Skeletal muscle satellite cell (primary cell): ENCODE data around the gene IGFN1.
"Not testable (repeated sequence)": the region's sequence is repeated elsewhere in the genome, so short reads cannot be mapped to it uniquely, and the experiment has no call there.

ENCODE experiments used
- H3K27me3 ChIP-seq: 2 replicates; pipeline ENCODE4 v1.7.0; 2013; ENCODE audit warnings: low read length; ENCODE audit not compliant: control insufficient read depth, insufficient read depth
- H3K36me3 ChIP-seq: 2 replicates; pipeline ENCODE4 v1.7.0; 2013; ENCODE audit warnings: mild to moderate bottlenecking, control low read depth, low read length; ENCODE audit not compliant: insufficient read depth
- H3K4me1 ChIP-seq: 2 replicates; pipeline ENCODE4 v1.7.0; 2013; ENCODE audit warnings: low read length; ENCODE audit not compliant: control insufficient read depth, insufficient read depth
- H3K4me2 ChIP-seq: 2 replicates; pipeline ENCODE4 v1.7.0; 2013; ENCODE audit warnings: mild to moderate bottlenecking, low read length
- H3K4me3 ChIP-seq: 2 replicates; pipeline ENCODE4 v1.7.0; 2013; ENCODE audit warnings: low read length
- H3K9ac ChIP-seq: 2 replicates; pipeline ENCODE4 v1.7.0; 2013; ENCODE audit warnings: mild to moderate bottlenecking, low read depth, low read length, moderate library complexity
- H3K9me3 ChIP-seq: replicated peaks from 2 replicates; pipeline ENCODE4 v1.7.0; 2013; ENCODE audit warnings: mild to moderate bottlenecking, control low read depth, low read length

The IGFN1 gene

DNA sequence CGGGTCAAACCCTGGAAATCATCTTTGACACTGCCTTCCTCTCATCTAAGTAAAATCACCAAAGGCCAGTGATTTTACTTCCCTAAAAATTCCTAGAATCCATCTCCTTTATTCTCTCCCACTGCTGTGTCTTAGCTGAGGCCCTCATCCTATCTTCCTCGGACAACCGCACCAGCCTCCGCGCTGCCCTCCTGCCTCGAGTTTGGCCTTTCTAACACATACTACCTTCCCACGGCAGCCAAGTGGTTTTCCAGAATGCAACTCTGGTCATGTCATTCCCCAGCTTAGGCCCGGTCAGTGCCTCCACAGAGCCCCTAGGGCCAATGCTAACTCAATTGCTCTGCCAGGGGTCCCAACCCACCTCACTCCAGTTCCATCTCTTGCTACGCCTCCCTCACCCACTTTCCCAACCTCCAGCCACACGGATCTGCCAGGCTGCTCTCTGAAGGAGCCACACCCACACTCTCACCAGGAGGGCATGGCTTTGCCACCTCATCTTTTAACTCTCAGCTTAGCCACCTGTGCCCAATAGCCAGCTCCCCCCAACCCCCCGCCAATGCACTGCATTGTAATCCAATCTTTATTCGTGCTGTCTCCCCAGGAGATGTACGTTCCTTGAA is 43.1 kb upstream of the IGFN1 start:
- Histone ChIP-seq H3K9ac (no peak overlapping the region), H3K36me3 (peaks cover 74% of the 10 kb centered on the region)

DNA sequence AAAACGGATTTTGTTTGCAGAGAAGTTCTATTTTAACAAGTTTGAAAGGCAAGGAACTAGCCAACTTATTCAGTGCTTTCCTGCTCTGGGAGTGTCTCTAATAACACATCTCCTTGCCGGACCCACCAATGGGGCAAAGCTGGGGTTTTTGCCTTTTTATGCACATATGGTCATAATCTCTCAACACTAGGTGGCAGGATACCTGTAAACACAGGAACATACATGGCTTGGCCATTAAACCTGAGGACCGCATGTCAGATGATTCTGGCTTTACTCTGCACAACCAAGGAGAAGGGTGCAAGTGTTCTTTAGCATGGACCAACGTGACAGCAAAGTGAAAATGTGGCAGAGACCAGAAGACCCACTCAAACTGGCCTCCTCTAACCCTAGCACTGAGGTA is 41.2 kb upstream of the IGFN1 start:
- Histone ChIP-seq H3K4me3 (no peak overlapping the region), H3K4me2 (no peak overlapping the region), H3K36me3 (peaks cover 58% of the 10 kb centered on the region)

More for the DNA sequence above, 43.1 kb upstream of the IGFN1 start:
- Histone ChIP-seq H3K9me3 (no peaks in the 10 kb centered on the region), H3K4me2 (no peak overlapping the region), H3K4me1 (no peaks in the 10 kb centered on the region), H3K4me3 (no peak overlapping the region), H3K27me3 (no peaks in the 10 kb centered on the region)

DNA sequence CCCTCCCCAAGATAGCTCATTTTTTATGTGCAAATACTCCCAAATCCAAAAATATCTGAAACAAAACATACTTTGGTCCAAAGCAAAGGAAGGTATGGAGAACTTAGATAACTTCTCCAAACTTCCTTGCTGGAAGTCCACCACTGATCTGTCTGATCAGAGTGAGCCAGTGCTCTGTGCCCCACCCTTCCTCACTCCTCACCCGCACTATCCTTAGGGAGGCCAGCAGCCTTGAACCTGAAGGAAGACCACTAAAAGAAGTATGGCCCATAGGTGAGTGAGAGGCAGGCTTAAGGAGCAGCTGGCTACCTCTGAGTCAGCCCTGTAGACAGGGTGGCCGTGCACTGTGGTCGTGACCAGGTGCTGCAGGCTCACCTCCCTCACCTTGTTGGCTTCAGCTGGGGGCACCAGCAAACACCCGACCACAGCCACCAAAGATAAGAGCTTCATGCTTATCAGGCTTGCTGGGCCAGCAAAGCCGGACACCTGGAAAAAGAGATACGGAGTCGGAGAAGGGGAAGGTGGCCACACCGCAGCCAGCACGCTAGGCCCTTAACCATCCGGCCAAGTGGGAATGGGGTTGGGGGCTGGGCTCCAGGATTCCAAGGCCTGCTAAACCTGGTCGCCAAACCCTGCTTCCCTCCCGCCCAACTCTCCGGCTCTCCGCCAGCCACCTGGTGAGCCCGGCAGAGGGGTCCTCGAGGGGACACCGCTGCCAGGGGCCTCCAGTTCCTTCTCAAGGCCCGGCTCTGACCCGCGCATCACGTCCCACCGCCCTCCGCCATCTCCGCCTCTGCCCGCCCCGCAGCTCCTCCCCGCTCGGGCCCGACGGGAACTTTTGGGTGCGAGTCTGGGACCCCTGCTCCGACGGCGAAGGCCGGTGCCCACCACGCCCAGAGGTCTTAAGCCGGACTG is 36.9 kb upstream of the IGFN1 start:
- Histone ChIP-seq H3K9ac (peak overlapping the region; percentile 84), H3K27me3 (peaks cover 23% of the 10 kb centered on the region), H3K36me3 (peaks cover 27% of the 10 kb centered on the region), H3K4me1 (peaks cover 10% of the 10 kb centered on the region), H3K4me2 (peak overlapping the region; percentile 99), H3K4me3 (peak overlapping the region; percentile 84), H3K9me3 (no peaks in the 10 kb centered on the region)

More for the DNA sequence above, 41.2 kb upstream of the IGFN1 start:
- no peaks in the 10 kb centered on the region for H3K27me3 ChIP-seq
- H3K9me3 ChIP-seq: no peaks in the 10 kb centered on the region
- peaks cover 6% of the 10 kb centered on the region for H3K4me1 ChIP-seq
- no peak overlapping the region for H3K9ac ChIP-seq

DNA sequence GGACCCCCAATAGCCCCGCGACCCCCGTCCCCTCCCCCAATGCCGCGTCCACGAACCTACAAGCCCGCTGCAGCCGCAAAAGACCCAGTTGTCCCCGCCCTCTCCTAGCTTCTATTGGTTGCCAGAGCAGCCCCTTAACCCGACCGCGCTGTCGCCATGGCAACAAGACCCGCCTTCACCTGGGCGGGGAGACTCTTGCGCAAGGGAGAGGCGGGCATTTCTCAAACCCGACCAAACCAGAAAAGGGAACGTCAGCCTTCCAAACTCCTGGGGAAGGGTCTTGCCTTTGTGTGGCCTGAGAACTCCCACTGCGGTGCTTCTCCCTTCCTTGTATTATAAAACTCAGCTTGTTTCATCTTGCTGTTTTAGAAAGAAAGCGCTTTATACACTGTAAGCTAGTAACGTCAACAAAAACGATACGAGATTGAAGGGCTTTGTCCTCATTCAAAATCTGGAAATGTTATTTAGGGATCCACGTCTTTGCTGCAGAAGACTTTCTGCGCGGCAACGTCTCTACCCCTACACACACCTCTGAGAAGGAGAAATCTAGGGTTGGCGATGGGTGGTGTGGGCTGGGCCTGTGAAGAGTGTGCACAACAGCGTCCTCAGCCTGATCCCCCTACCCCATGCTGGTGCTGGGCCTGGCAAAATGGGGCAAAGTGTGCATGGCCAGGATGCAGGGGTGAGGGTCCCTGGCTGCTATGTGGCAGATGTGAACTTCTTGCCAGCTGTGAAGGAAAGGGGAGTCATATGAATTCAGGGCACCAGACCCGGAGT is 36.0 kb upstream of the IGFN1 start, which contains the start of gene TMEM9:
Gene TMEM9, minus strand, starts transcription at position 86 of the 777 bp plus-strand sequence. CDS start 551 bp downstream, outside the sequence.
- H3K9me3 ChIP-seq: no peaks in the 10 kb centered on the region
- H3K4me3 ChIP-seq: peak within 1 kb of the TSS; percentile 84
- H3K9ac ChIP-seq: peak within 1 kb of the TSS; percentile 84
- peaks cover 19% of the 10 kb centered on the region for H3K36me3 ChIP-seq
- H3K4me1 ChIP-seq: peaks cover 10% of the 10 kb centered on the region
- peak within 1 kb of the TSS; percentile 99 for H3K4me2 ChIP-seq
- peaks cover 30% of the 10 kb centered on the region for H3K27me3 ChIP-seq

DNA sequence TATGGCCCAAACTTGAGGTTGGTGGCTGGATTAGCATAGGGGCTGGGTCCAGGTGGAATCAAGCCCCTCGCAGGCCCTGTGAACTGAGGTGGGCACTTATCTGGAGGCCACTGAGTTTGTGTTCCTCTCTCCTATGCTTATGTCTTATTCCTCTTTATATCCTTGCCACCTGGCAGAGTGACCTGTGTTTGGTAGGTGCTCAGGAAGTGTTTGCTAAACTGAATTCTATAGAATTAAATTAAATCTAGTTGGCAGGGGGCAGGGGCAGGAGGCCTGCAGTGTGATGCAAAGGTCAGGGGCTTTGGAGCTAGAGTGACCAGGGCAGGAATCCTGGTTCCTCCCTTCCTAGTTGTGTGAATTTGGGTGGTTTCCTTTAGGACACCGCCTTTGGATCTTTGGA is 35.3 kb upstream of the IGFN1 start:
- H3K9me3 ChIP-seq: no peaks in the 10 kb centered on the region
- H3K4me1 ChIP-seq: peaks cover 10% of the 10 kb centered on the region
- H3K9ac ChIP-seq: no peak overlapping the region
- H3K4me3 ChIP-seq: no peak overlapping the region
- H3K36me3 ChIP-seq: peaks cover 11% of the 10 kb centered on the region
- H3K27me3 ChIP-seq: peaks cover 30% of the 10 kb centered on the region
- H3K4me2 ChIP-seq: no peak overlapping the region

DNA sequence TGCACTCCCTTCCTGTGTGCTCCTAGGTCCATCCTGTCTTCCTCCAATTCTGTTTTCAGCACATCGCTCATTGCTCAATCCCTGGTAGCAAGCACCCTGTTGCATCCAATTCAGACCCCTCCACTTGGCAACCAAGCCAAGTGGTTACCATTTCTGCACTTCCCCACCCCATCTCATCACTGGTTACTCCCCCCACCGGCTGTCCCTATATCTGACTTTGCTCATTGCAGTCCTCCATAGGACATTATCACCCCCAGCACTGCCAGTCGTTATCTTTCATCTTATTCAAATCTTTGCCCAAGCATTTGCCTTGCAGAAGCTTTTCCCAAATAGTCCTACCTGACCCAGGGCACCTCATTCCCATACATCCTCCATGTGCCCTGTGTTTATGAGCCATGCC is 34.3 kb upstream of the IGFN1 start:
- Histone ChIP-seq H3K9ac (no peak overlapping the region), H3K4me2 (no peak overlapping the region), H3K36me3 (peaks cover 6% of the 10 kb centered on the region), H3K9me3 (no peaks in the 10 kb centered on the region), H3K4me1 (peaks cover 10% of the 10 kb centered on the region), H3K4me3 (no peak overlapping the region), H3K27me3 (peaks cover 34% of the 10 kb centered on the region)

DNA sequence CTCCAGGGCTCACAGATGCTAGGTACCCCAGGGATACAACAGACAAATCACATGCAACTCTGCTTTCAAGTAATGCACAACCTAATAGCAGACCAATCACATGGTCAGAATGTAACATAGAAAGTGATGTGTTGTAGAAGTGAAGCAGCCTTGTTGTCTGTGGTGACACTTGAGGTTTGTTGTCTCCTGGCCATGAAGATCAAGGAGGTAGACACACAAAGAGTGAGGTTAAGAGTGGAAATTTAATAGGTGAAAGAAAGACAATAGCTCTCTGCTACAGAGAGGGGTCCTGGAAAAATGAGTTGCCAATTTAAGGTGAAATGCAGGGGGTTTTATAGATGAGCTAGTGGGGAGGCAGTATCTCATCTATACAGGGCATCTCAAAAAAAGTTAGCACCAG is 33.8 kb upstream of the IGFN1 start:
- peaks cover 34% of the 10 kb centered on the region for H3K27me3 ChIP-seq
- H3K4me3 ChIP-seq: no peak overlapping the region
- H3K36me3 ChIP-seq: peaks cover 1% of the 10 kb centered on the region
- peaks cover 10% of the 10 kb centered on the region for H3K4me1 ChIP-seq
- H3K9me3 ChIP-seq: no peaks in the 10 kb centered on the region
- H3K9ac ChIP-seq: no peak overlapping the region
- H3K4me2 ChIP-seq: no peak overlapping the region

DNA sequence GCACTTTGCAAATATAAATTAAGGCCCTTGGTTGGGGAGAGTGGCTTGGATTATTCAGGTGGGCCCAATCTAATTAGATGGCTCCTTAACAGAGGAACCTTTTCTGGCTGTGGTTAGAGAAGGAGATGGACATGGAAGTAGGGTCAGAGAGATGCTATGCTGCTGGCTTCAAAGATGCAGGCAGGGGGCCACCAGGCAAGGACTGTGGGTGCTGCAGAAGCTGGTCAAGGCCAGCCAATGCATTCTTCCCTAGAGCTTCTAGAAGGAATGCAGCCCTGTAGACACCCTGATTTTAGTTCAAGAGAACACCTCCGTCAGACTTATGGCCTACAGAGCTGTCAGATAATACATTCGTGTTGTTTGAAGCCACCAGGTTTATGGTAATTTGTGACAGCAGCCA is 32.7 kb upstream of the IGFN1 start:
- Histone ChIP-seq H3K36me3 (no peaks in the 10 kb centered on the region), H3K4me3 (no peak overlapping the region), H3K4me1 (peaks cover 10% of the 10 kb centered on the region), H3K9ac (no peak overlapping the region), H3K9me3 (no peaks in the 10 kb centered on the region), H3K4me2 (no peak overlapping the region), H3K27me3 (peaks cover 45% of the 10 kb centered on the region)

DNA sequence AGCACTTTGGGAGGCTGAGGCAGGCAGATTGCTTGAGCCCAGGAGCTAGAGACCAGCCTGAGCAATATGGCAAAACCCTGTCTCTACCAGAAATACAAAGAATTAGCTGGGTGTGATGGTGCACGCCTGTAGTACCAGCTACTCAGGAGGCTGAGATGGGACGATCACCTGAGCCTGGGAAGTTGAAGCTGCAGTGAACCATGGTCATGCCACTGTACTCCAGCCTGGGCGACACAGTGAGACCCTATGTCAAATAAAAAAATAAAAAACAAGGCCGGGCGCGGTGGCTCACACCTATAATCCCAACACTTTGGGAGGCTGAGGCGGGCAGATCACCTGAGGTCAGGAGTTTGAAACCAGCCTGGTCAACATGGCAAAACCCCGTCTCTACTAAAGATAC is 27.6 kb upstream of the IGFN1 start:
- not testable (repeated sequence) for H3K4me1 ChIP-seq, H3K4me2 ChIP-seq, H3K9ac ChIP-seq, H3K36me3 ChIP-seq, H3K4me3 ChIP-seq, H3K9me3 ChIP-seq
- H3K27me3 ChIP-seq: peaks cover 58% of the 10 kb centered on the region

DNA sequence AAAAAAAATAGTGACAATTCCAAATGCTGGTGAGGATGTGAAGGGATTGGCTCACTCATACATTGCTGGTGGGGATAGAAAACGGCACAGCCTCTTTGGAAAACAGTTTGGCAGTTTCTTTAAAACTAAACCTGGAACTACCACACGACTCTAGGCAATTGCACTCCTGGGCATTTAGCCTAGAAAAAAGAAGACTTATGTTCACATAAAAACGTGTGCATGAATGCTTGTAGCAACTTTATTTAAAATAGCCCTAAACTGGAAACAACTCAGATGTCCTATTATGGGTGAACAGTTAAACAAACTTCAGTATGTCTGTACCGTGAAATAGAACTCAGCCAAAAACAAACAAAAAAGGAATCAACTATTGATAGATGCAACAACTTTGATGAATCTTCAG is 26.9 kb upstream of the IGFN1 start:
- H3K27me3 ChIP-seq: peaks cover 53% of the 10 kb centered on the region
- H3K9me3 ChIP-seq: no peaks in the 10 kb centered on the region
- H3K36me3 ChIP-seq: no peaks in the 10 kb centered on the region
- H3K4me1 ChIP-seq: no peaks in the 10 kb centered on the region
- no peak overlapping the region for H3K9ac ChIP-seq
- no peak overlapping the region for H3K4me2 ChIP-seq
- no peak overlapping the region for H3K4me3 ChIP-seq

DNA sequence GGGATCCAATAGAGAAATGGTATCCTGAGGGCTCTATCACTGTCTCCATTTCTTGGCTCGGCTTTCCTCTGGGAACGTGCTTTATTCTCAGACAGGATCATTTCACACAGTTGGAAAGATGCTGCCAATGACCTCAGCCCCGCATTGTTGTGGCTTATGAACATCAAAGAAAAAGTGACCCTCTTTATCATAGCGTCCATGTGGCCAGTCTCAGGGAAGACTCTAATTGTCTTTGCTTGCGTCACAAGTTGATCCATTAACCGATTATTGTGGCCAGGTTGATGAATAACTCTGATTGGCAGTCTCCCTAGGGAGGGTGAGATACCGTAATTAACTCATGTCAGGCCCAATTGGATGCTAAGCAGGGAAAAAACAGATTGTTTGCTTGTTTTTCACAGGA is 26.0 kb upstream of the IGFN1 start:
- H3K4me2 ChIP-seq: no peak overlapping the region
- H3K27me3 ChIP-seq: peaks cover 47% of the 10 kb centered on the region
- no peak overlapping the region for H3K9ac ChIP-seq
- no peaks in the 10 kb centered on the region for H3K36me3 ChIP-seq
- no peaks in the 10 kb centered on the region for H3K4me1 ChIP-seq
- no peaks in the 10 kb centered on the region for H3K9me3 ChIP-seq
- no peak overlapping the region for H3K4me3 ChIP-seq
